NCI-H1105 (cell line): ENCODE measurements around the gene FAM110A.
"Not testable (repeated sequence)": the region's sequence is repeated elsewhere in the genome, so short reads cannot be mapped to it uniquely, and the experiment has no call there.

Experiments used
- DNase-seq: peaks from one replicate; lab custom pipeline; 2025; lab: John Stamatoyannopoulos, UW

The FAM110A gene

DNA sequence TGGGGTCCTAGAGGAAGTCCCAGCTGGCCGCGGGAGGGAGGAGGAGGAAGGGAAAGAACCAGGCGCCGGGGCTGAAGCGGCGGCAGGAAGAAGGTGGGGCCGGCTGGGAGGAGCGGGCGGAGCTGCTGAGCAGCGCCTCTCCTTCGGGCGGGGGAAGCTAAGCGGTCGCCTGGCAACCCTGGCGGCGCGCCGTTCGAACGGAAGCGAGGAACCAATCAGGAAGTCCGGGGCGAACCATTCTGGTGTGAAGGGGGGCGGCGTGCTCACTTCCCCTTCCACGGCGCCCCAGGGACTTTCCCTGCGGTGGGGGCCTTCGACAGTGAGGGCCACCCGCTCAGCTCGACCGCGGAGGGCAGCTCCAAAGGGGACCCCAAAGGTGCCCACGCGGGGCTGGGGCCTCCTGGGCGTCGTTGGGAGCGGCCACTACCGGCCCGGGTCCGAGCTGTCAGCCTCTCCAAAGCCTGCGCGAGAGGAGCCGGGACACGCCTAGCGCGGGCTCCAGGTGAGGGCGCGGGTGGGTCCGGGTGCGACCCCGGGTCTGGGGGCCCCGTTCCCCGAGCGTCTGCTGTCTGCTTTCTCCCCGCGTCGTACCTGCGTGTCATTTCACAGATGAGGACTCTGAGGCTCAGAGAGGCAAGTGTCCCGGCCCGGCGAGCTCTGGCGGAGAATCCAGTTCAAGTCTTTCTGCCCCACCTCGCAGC is at the start of gene FAM110A:
Gene FAM110A, plus strand, starts transcription at position 266 of the 701 bp plus-strand sequence. CDS start 11,090 bp downstream, outside the sequence.
- peak; percentile 95 for DNase-seq

DNA sequence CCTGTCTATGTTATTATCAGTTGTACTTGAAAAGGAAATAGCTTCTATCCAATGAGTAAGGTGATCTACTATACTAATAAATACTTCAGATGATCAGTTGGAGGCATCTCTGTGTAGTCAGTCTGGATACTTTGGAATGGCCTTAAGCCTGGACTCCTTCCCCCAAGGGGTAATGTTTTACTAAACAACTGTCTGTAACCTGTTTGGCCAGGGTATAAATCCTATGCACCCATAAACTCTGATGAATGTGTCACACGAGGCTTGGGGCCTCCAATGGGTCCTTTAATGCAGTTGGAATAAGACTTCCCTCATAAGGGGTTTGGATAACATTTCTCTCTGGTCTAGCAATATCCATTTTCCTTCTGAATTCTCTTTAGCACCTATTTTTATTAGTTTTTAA is 45.7 kb upstream of the FAM110A start:
- DNase-seq = no peak

DNA sequence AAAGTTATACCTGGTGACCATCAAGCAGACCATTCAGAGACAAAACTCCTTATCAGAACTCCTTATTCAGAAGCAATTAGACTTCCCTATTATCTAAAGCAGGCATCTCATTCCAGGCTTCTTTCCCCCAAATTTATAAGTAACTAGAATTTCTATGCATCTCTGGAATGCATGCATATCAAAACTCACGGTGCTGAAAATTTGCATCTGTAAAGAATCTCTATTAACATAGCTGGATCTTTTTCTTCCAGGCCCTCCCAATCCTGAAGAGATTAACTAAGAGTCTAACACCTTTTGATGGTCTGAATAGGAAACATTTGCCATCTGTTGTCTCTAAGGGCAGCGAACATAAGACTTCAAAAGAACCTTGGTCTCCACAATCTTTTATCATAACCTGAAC is 42.5 kb upstream of the FAM110A start:
- DNase-seq = no peak

DNA sequence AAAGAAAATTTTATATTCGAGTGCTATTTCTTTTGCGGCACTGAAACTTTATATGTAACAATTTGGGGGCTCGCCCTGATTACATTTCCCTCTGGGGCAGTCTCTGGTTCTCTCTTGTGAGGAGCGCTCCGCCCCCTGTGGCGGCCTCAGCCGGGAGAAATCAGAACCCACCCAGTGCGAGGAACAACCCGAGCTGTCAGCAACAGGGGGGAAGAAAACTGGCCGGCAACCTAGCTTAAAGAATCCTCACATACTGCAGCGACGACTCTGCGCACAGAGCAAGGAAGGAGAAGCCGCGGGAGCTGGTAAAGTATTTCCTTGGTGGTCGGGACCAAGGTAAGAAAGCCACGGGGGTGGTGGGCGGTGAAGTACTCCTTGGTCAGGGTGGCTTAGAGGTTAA is 41.3 kb upstream of the FAM110A start:
- DNase-seq = no peak

DNA sequence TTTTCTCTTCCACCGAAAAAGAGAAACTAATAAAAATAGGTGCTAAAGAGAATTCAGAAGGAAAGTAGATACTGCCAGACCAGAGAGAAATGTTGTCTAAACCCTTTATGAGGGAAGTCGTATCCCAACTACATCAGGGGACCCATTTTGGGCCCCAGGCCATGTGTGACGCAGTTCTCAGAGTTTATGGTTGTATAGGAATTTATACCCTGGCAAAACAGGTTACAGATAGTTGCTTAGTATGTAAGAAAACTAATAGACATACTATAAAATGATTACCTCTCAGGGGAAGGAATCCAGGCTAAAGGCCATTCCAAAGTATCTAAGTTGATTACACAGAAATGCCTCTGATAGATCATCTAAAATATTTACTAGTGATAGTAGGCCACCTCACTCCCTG is 36.6 kb upstream of the FAM110A start:
- DNase-seq = no peak

DNA sequence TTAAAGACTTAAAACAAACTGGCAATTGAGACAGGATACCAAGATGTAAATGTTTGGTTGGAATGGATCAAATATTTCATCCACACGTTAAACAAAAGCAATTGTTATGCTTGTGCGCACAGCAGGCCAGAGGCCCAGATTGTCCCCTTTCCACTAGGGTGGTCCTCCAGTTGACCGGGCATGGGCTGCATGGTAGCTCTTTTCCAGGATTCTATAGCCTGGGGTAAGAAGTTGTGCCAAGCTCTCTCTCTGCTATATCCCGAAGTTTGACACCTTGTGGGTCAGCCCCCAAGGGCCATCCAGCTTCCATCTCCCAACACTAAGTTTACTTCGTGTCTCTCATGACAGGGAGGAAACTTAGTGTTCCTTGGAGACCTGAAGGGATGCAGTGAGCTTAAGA is 34.8 kb upstream of the FAM110A start:
- not testable (repeated sequence) for DNase-seq

DNA sequence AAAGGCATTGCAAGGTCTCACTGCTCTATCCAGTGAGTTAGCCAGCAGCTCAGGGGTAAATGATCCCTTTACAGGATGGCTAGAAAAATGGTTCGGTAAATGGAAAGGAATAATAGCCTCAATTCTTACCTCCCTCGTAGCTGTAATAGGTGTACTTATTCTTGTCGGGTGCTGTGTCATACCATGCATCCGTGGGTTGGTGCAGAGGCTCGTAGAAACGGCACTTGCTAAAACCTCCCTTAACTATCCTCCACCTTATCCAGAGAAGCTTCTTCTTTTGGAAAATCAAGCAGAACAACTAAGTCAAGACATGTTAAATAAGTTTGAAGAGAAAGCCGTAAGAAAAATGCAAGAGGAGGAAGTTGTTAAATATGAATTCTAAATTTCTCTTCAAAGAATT is 33.5 kb upstream of the FAM110A start:
- DNase-seq = not testable (repeated sequence)

DNA sequence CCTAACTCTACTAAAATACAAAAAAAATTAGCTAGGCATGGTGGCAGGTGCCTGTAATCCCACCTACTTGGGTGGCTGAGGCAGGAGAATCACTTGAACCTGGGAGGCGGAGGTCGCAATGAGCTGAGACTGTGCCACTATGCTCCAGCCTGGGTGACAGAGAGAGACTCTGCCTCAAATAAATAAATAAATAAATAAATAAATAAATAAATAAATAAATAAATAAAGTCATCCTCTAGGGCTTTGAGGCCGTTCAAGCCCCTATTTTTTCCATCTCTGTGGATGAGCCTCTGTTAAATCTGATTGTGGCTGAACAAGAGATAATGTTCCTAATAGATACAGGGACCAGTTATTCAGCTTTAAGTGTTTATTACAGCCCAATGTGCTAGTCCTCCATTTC is 31.8 kb upstream of the FAM110A start:
- DNase-seq = no peak

DNA sequence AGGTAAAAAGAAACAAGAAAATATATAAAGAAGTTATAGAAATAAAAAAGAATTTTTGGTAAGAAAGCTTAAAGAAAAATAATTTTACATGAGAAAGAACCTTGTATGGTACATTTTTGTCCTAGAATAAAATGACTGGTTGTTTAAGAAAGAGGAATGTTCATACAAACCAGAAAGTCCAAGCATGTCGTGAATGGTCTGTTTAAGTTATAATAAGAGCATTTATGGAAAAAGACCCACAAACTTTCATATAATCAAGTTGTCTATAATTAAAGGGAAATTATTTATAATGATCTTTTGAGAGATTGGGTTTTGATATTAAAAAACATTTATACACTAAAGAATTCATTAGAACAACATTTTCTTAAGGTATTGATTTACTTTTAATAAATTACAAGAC is 27.8 kb upstream of the FAM110A start:
- no peak for DNase-seq

DNA sequence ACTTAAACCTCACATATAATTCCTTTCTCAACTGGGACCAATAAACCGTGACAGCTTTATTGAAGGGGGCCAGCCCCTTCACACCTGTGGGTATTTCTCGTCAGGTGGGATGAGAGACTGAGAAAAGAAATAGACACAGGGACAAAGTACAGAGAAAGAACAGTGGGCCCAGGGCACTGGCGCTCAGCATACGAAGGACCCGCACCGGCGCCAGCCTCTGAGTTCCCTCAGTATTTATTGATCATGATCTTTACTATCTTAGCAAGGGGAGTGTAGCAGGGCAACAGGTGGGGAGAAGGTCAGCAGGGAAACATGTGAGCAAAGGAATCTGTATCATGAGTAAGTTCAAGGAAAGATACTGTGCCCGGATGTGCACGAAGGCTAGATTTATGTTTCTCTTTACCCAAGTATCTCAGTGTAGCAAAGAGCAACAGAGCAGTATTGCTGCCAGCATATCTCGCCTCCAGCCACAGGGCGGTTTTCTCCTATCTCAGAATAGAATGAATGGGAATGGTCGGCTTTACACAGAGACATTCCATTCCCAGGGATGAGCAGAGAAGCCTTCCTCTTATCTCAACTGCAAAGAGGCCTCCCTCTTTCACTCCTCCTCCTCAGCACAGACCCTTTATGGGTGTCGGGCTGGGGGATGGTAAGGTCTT is 21.6 kb upstream of the FAM110A start:
- not testable (repeated sequence) for DNase-seq

DNA sequence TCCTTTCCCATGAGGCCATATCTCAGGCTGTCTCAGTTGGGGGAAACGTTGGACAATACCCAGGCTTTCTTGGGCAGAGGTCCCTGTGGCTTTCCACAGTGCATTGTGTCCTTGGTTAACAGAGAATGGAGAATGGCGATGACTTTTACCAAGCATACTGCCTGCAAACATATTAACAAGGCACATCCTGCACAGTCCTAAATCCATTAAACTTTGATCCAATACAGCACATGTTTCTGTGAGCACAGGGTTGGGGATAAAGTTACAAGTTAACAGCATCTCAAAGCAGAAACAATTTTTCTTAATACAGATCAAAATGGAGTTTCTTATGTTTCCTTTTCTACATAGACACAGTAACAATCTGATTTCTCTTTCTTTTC is 21.1 kb upstream of the FAM110A start:
- DNase-seq = not testable (repeated sequence)

DNA sequence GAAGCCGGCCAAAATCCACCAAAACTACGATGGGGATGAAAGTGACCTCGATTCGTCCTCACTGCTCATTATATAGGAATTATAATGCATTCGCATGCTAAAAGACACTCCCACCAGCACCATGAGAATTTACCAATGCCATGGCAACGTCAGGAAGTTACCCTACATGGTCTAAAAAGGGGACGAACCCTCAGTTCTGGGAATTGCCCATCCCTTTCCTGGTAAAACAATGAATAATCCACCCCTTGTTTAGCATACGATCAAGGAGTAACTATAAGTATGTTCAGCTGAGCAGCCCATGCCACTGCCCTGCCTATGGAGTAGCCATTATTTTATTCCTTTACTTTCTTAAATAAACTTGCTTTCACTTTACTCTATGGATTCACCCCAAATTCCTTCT is 20.1 kb upstream of the FAM110A start:
- no peak for DNase-seq

DNA sequence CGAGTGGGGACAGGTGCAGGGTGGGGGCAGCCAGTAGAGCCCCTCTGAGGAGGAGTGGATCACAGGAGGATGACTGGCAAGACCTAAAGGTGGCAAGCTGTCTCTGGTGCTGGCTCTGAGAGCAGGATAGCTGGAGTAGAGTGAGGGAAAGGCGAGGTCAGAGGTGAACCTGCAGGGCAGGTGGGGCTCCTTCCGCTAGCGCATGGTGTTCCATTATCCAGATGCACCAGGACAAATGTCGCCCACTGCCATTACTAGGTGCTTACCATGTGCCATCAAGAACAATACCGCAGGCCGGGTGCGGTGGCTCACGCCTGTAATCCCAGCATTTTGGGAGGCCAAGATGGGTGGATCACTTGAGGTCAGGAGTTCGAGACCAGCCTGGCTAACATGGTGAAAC is 18.3 kb upstream of the FAM110A start:
- DNase-seq = no peak

DNA sequence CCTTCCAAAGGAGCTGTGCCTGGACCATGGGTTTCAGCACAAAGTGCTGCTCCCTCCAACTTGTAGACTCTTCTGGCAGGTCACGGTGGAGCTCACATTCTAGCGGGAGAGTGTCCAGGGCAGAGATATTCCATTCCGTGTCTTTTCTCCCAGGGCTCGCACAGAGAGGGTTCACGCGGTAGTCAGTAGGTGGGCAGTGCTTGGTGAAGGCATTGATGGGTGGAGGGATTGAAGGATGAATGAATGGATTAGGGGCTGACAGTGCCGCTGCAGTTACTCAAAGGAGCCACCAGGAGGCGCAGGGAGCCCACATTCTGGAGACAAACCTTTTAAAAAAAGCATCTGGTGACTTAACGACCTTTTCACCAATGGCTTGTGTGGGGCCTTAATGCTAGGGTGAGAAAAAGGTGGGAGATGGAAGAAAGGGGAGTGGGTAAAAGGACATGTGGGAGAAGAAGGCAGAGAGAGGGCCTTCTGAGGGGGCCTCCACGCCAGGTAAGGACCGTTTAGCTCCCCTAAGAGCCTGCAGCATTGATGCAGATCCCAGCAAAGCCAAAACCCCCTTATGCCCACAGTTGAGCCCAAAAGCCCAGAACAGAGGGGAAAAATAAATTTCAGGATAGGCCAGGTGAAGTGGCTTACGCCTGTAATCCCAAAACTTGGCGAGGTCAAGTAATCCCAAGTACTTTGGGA is 17.5 kb upstream of the FAM110A start:
- peak; percentile 51 for DNase-seq

DNA sequence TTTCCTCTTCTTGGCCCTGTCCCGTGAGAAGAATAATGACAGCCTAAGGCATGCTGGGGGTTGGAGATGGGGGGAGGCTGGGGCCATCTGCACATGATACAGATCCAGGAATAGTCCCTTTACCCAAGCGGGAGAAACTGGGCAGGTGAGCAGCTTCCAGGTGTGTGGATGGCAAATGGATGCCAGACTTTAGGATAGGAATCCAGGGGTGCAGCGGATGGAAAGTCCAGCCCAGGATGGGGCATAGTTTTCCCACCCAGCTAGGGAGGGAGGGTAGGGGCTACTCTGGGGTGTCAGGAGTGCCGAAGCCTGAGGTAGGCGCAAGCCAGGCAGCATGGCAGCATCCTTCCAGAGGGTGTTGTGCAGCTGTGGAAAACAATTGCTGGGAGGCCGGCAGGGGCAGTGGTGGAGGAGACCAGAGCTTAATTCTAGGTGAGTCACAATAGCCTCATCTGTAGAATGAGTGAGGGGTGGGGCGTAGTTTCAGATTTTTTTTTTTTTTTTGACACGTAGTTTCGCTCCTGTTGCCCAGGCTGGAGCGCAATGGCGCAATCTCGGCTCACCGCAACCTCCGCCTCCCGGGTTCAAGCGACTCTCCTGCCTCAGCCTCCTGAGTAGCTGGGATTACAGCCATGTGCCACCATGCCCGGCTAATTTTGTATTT is 15.4 kb upstream of the FAM110A start:
- no peak for DNase-seq

DNA sequence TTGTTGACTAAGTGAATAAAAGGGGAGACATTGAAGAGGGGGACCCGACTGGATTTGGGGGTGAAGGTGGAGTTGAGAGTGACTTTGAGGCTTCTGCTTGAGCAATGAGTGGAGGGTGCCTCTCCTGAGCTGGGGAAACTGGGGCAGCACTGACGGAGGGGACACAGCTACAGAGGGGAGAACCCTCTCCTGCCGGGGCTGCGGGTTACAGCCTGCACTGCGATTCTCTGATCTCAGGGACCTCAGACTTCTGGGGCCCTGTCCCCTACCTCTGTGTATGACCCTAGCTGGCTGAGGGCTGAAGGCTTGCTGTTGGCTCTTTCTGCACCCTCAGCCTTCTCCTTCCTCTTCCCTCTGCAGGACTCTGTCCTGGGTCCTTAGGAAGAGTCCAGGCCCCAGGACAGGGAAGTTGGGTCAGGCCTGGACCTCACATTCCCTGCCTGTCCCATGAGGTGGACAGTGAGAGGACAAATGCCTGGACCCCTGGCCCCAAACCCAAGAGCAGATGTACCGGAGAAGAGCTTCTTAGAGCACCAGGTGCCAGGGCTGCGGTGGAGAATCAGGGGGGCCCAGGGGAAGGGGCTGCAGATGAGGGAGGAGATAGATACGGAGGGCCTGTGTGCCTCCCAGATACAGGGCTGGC is 13.7 kb upstream of the FAM110A start:
- no peak for DNase-seq

DNA sequence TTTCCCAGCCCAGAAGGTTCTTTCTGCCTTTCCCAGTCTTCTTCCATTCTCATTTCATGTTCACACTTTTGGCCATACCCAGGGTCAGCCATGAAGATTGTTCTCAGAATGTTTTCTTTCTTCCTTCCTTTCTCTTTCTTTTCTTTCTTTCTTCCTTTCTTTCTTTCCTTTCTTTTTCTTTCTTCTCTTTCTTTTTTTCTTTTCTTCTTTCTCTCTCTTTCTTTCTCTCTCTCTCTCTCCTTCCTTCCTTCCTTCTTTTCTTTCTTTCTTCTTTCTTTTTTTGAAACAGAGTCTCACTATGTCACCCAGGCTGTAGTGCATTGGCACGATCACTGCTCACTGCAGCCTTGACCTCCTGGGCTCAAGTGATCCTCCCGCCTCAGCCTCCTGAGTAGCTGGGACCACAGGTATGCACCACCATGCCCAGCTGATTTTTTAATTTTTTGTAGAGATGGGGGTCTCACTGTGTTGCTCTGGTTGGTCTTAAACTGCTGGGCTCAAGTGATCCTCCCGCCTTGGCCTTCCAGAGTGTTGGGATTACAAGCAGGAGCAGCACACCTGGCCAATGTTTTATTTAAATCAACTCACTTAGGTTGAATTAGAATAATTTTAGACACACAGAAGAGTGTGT is 13.1 kb upstream of the FAM110A start:
- no peak for DNase-seq

DNA sequence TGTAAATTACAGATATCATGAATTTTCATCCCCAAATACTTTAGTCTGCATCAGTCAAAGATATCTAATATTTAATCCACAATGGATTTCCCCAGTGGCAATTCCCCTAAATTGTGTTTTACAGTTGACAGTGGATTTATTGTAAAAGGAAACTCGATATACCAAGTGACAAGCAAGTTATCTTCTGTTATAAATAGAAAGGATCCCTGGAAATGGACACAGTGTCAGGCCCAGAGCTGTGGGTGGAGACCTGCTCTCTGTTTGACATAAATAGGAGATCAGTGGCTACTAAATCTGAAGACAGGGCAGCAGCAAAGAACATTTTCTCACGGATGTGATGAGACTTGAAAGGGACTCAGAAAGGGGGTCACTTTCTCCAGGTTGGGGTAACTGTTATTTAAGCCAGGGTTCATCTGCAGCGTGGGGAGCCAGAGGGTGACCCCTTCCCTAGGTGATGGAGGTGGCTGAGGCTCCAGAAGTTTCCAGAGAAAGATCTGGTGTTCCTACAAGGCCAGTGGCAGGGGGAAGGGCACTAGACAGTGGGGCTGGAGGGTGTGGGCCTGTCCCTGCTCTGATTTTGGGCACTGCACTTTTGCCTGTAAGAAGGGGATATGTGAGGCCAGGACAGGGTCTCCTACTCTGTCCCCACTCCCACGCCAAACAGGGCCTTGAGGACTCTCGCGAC is 12.3 kb upstream of the FAM110A start:
- DNase-seq = no peak

DNA sequence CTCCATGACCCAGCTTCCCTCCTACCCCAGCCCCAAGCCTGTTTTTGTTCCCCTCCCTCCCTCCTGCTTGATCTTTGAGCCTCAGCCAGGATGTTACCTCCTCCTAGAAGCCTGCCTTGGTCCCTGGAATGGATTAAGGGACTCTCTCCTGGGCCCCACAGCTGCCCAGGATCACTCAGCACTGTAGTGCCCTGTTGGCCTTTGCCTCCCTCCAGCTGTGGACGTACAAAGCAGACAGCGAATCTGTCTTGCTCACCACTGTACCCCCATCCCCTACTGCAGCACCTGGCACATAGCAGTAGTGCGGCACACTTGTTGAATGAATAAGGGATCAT is 11.8 kb upstream of the FAM110A start:
- no peak for DNase-seq

DNA sequence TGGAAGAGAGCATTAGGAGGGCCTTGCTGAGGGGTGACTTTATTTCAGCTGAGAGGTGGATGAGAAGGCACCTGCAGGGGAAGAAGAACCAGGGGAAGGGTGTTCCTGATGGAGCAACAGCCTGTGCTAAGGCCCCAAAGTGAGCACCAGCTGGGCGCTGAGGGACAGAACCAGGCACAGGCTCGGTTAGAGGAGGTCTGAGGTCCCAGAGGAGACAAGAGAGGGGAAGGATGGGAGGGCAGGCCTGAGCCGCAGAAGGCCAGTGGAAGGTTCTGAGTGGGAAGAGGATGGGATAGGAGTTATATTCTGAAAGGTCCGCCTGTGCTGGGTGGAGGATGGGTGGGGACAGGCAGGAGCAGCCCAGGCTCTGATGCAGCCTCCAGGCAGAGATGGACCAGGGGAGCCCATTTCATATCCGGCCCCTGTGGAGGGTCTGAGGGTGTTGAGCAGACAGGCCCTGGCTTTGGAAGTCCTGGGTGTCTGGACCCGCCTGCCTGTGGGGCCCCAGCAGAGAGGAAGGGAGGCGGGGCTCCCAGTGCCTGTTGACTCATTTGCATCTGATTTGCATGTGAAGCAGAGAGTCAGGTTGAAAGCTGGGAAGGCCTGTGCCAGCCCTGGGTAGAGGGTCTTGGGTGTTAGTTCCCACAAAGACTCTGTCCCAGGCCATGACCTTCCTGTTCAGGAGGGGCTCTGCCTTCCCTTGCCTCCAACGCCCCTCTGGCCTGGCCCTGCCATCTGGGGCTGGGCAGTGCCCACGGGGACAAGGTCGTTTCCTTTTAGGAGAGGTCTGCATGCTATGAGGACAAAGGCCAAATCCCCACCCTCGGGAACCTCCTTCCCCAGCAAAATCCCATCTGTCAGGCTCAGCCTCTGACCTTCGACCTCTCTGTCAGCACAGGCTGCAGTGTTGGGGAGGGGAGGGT is 10.6 kb upstream of the FAM110A start:
- no peak for DNase-seq
